GM23248 (cell line): ENCODE results near the gene IKZF2. TPM values are rescaled to one million over a fixed set of nuclear protein-coding genes. Genes with fewer than 3 reads are reported as not detected.

Experiments used
- DNase-seq: peaks from one replicate; pipeline ENCODE4 v3.0.0-alpha.2; 2015
- H2AFZ ChIP-seq: fragments of 200-600 bp; sonication (generic); 2 replicates; pipeline ENCODE4 v1.6.1; 2016; ENCODE audit warnings: antibody characterized with exemption
- H3F3A ChIP-seq: fragments of 200-600 bp; sonication (generic); 2 replicates; pipeline ENCODE4 v1.6.1; 2016; ENCODE audit warnings: mild to moderate bottlenecking, antibody characterized with exemption, mixed run types; ENCODE audit not compliant: insufficient read depth
- H3K27ac ChIP-seq: fragments of 200-600 bp; sonication (generic); 2 replicates; pipeline ENCODE4 v1.5.1; 2016; ENCODE audit warnings: mild to moderate bottlenecking
- H3K27me3 ChIP-seq: fragments of 200-600 bp; sonication (generic); replicated peaks from 2 replicates; pipeline ENCODE4 v1.6.1; 2016; ENCODE audit warnings: mild to moderate bottlenecking; ENCODE audit not compliant: insufficient read depth
- H3K36me3 ChIP-seq: fragments of 200-600 bp; sonication (generic); 2 replicates; pipeline ENCODE4 v1.6.1; 2016; ENCODE audit warnings: low read depth, mild to moderate bottlenecking
- H3K4me1 ChIP-seq: fragments of 200-600 bp; sonication (generic); 2 replicates; pipeline ENCODE4 v1.6.1; 2016; ENCODE audit warnings: mild to moderate bottlenecking; ENCODE audit not compliant: insufficient read depth
- H3K4me2 ChIP-seq: fragments of 200-600 bp; sonication (generic); one replicate; pipeline ENCODE4 v1.6.1; 2016; ENCODE audit warnings: mild to moderate bottlenecking; ENCODE audit not compliant: unreplicated experiment
- H3K4me3 ChIP-seq: fragments of 200-600 bp; sonication (generic); 2 replicates; pipeline ENCODE4 v1.5.1; 2016; ENCODE audit warnings: mild to moderate bottlenecking
- H3K79me2 ChIP-seq: fragments of 200-600 bp; sonication (generic); 2 replicates; pipeline ENCODE4 v1.6.1; 2016; ENCODE audit warnings: mild to moderate bottlenecking; ENCODE audit not compliant: insufficient read depth
- H3K9ac ChIP-seq: fragments of 200-600 bp; sonication (generic); 2 replicates; pipeline ENCODE4 v1.6.1; 2016; ENCODE audit warnings: mild to moderate bottlenecking
- H3K9me2 ChIP-seq: fragments of 200-600 bp; sonication (generic); 2 replicates; pipeline ENCODE4 v1.6.1; 2016; ENCODE audit warnings: mixed run types, mild to moderate bottlenecking, moderate library complexity; ENCODE audit not compliant: insufficient read depth
- H3K9me3 ChIP-seq: fragments of 200-600 bp; sonication (generic); one replicate; pipeline ENCODE4 v1.6.1; 2017; ENCODE audit warnings: low read depth
- H4K20me1 ChIP-seq: fragments of 200-600 bp; sonication (generic); 2 replicates; pipeline ENCODE4 v1.6.0; 2016; ENCODE audit not compliant: insufficient read depth
- EZH2 ChIP-seq: fragments of 200-600 bp; sonication (generic); IDR thresholded peaks from 2 replicates; pipeline ENCODE4 v1.6.1; 2018; ENCODE audit warnings: antibody characterized with exemption, mild to moderate bottlenecking; ENCODE audit not compliant: insufficient read depth, poor library complexity, severe bottlenecking
- EZH2phosphoT487 ChIP-seq: fragments of 200-600 bp; sonication (generic); IDR thresholded peaks from 2 replicates; pipeline ENCODE4 v1.6.1; 2018; ENCODE audit warnings: antibody characterized with exemption, moderate library complexity, mild to moderate bottlenecking, low read depth; ENCODE audit not compliant: insufficient read depth
- WGBS, 2 experiments: methylation state at CpG; one replicate each; pipeline ENCODE4 v1.1.6; 2015 to 2017; ENCODE audit warnings: low lambda C conversion rate in 2 of 2, low coverage in 1 of 2; ENCODE audit errors: missing lambda C conversion rate in 2 of 2; 5-methylcytosine and 5-hydroxymethylcytosine counted together
- in situ Hi-C: fragments of 300-500 bp; cut with MboI; formaldehyde crosslinking; loops from 2 replicates; pipeline ENCODE4 v1.15.0; 2020
- polyA plus RNA-seq: library from polyadenylated mRNA; unstranded; fragments of >200 nt; fragmentation: Nextera tagmentation; extraction: Ambion mirVana; gene quantifications from 2 replicates; pipeline ENCODE4 v1.2.1, GENCODE V29; 2016
- total RNA-seq: library from RNA; depleted of rRNA; stranded (reverse); fragments of >200 nt; shearing (Covaris generic); gene quantifications from 2 replicates; pipeline ENCODE4 v1.2.3, GENCODE V29; 2014

Gene IKZF2
- total and polyA plus RNA-seq, 2 experiments from 2014 or later: 3.4 to 13.5 TPM

DNA sequence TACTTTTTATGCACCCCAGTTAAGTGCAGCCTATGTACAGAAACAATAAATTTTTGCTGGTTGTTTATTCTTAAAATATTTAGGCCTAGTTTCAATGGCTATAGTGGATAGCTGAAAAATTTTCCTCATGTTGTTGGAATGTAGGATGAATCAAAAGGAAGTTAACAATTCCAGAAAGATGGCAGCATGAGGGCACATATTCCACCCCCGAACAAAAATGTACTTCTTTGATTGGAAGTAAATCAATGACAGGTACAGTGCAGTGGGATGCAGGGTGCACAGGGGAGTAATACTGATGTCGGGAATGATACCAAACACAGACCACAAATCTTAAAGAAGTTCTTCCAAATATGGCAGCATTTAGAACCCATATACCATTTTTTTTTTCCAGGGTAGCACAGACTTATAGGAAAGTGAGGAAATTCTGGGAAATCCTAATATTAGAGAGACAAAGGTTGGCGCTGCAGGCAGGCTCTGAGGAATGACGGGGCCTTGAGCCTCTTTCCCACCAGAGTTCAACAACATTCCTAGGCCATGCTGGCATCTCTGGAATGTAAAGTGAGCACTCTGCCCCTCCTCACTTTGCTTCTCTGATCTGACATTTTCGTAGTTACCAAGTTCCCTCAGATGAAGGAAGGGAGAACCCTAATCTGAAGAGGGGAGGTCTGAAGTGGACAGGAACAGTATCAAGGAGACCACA is 36.6 kb upstream of the IKZF2 start:
- peak; percentile 60 for DNase-seq
- Histone ChIP-seq H2AFZ (peak overlapping the region; percentile 92), H3K9ac (no peak overlapping the region)

DNA sequence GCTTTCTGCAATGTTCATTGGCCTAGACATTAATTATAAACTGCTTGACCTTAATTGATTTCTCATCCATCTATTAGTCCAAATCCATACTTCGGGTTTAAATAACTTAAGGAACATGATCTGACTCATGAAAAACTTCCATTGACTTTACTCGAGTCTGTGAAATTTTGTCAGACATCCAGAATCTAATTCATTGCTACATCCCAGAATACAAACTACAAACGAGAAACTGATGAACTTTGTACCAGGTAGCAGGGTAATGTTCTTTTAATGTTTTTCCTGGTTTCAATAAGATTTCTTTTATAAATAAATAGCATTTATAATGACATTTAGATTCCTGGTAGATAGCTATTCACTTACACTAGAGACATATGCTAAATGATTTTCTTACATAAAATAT is 36.0 kb upstream of the IKZF2 start:
- Histone ChIP-seq H3K4me3 (no peak overlapping the region), H4K20me1 (no peaks in the 10 kb centered on the region), H3K9me2 (no peaks in the 10 kb centered on the region), H3K9ac (no peak overlapping the region), H3K79me2 (no peaks in the 10 kb centered on the region), H3K4me2 (peak overlapping the region; percentile 69), H3K27me3 (no peaks in the 10 kb centered on the region), H3K36me3 (no peaks in the 10 kb centered on the region), H3K27ac (peak overlapping the region; percentile 47; the same call in 1 of the 2 replicates), H3F3A (peaks cover 28% of the 10 kb centered on the region), H3K9me3 (no peaks in the 10 kb centered on the region), H3K4me1 (peaks cover 40% of the 10 kb centered on the region), H2AFZ (peak overlapping the region; percentile 92)
- TF ChIP-seq EZH2: no peak
- TF ChIP-seq EZH2phosphoT487: no peak
- in situ Hi-C loops: no loop called here
- WGBS, 2 experiments: 45 to 47% methylated on average over 3 of the region's 3 CpGs
- peak; percentile 36 for DNase-seq

More for the DNA sequence above, 36.6 kb upstream of the IKZF2 start:
- in situ Hi-C loops: no loop called here
- peak overlapping the region; percentile 47 for H3K27ac ChIP-seq
- H3K4me1 ChIP-seq: peaks cover 40% of the 10 kb centered on the region
- H3F3A ChIP-seq: peaks cover 28% of the 10 kb centered on the region
- H3K9me2 ChIP-seq: no peaks in the 10 kb centered on the region
- no peak for TF ChIP-seq EZH2phosphoT487
- TF ChIP-seq EZH2: no peak
- no peaks in the 10 kb centered on the region for H3K79me2 ChIP-seq
- H3K4me3 ChIP-seq: peak overlapping the region; percentile 18; the same call in 1 of the 2 replicates
- H4K20me1 ChIP-seq: no peaks in the 10 kb centered on the region
- no peaks in the 10 kb centered on the region for H3K27me3 ChIP-seq
- H3K9me3 ChIP-seq: no peaks in the 10 kb centered on the region
- H3K4me2 ChIP-seq: peak overlapping the region; percentile 69
- 50 to 52% methylated on average over 5 of the region's 5 CpGs for WGBS, 2 experiments
- no peaks in the 10 kb centered on the region for H3K36me3 ChIP-seq

DNA sequence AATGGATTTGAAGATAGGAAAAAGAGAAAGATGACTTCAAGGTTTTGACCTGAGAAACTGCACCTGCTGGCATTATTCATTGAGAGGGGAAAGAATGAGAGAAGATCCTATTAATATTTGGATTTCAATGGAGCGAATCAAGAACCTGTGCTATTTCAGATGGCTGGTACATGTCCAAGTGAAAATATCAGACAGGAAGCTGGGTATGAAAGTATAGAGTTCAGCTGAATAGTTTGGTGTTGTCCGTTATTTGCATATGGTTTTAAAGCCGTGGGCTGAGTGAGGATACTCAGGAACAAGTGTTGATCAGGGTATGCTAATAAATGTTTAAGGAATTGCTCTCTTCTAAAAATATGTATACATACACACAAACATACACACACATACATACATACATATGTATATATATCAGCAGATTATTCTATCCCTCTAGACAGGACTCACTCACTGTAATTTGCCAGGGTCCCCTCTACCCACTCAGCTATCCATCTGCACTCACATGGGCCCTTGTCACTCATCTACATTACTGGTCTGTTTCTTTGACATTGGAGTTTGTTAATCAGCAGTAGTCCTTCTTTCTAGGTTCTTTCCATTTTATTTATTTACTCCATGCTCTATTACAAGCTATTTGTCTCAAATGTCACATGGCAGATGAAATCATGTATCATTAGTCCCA is 33.9 kb upstream of the IKZF2 start:
- H3K4me2 ChIP-seq: no peak overlapping the region
- H3K79me2 ChIP-seq: no peaks in the 10 kb centered on the region
- no peak for DNase-seq
- H3F3A ChIP-seq: peaks cover 28% of the 10 kb centered on the region
- H4K20me1 ChIP-seq: no peaks in the 10 kb centered on the region
- no peaks in the 10 kb centered on the region for H3K36me3 ChIP-seq
- no peak for TF ChIP-seq EZH2phosphoT487
- no peak for TF ChIP-seq EZH2
- 67% methylated on average over 3 of the region's 3 CpGs for WGBS, 2 experiments
- in situ Hi-C loops: no loop called here
- H3K9me3 ChIP-seq: no peaks in the 10 kb centered on the region
- no peaks in the 10 kb centered on the region for H3K27me3 ChIP-seq
- no peaks in the 10 kb centered on the region for H3K9me2 ChIP-seq
- H2AFZ ChIP-seq: 0 out of 2 replicates have a peak overlapping the region, but pooled peaks have one; percentile 20
- H3K4me3 ChIP-seq: no peak overlapping the region
- no peak overlapping the region for H3K9ac ChIP-seq
- H3K4me1 ChIP-seq: peaks cover 40% of the 10 kb centered on the region
- H3K27ac ChIP-seq: no peak overlapping the region

DNA sequence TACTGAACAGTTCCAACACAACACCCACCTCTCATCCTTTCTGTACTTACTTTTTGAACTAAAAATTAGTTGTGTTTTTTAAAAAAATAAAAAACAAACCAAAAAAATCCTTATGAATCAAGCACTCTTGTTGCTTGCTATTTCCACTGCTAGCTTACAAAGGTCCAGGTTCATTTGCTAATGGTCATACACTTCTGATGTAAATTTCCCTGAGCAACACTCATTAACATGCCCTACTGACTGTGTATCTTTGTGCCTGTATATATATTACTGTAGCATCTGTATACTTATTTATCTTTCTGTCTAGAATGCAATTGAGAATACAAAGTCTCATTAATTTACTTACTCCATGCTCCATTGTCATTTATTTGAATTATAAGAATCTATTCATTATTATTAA is 30.3 kb upstream of the IKZF2 start:
- no peaks in the 10 kb centered on the region for H3K9me3 ChIP-seq
- H2AFZ ChIP-seq: no peak overlapping the region
- H3K79me2 ChIP-seq: no peaks in the 10 kb centered on the region
- H3K36me3 ChIP-seq: no peaks in the 10 kb centered on the region
- H3K4me3 ChIP-seq: no peak overlapping the region
- H3K4me2 ChIP-seq: no peak overlapping the region
- no peak overlapping the region for H3K9ac ChIP-seq
- H3F3A ChIP-seq: no peaks in the 10 kb centered on the region
- no peaks in the 10 kb centered on the region for H3K9me2 ChIP-seq
- no peaks in the 10 kb centered on the region for H4K20me1 ChIP-seq
- H3K27me3 ChIP-seq: no peaks in the 10 kb centered on the region
- DNase-seq: no peak
- H3K27ac ChIP-seq: no peak overlapping the region
- H3K4me1 ChIP-seq: peaks cover 6% of the 10 kb centered on the region
- TF ChIP-seq EZH2phosphoT487 (no peak), EZH2 (no peak)
- in situ Hi-C loops: no loop called here
